Sigmoid colon (tissue), 7 donors: ENCODE data around the gene GPR27. TPM values are rescaled to one million over a fixed set of nuclear protein-coding genes. Genes with fewer than 3 reads are reported as not detected.

Experiments used
- DNase-seq: peaks from one replicate; pipeline ENCODE4 v3.0.0-alpha.2; 2019
- H3K27ac ChIP-seq, 4 donors: fragments of 200-600 bp; sonication (generic); one replicate each; pipeline ENCODE4 v1.5.1; 2016 to 2019; ENCODE audit warnings: mild to moderate bottlenecking in 1 of 4
- H3K27me3 ChIP-seq, 3 donors: fragments of 200-600 bp; sonication (generic); one replicate each; pipeline ENCODE4 v1.5.1; 2019; ENCODE audit warnings: mild to moderate bottlenecking in 1 of 3
- H3K36me3 ChIP-seq, 4 donors: fragments of 200-600 bp; sonication (generic); one replicate each; pipeline ENCODE4 v1.5.1; 2016 to 2019
- H3K4me1 ChIP-seq, 4 donors: fragments of 200-600 bp; sonication (generic); one replicate each; pipeline ENCODE4 v1.5.1; 2017 to 2019
- H3K4me3 ChIP-seq, 4 donors: fragments of 200-600 bp; sonication (generic); one replicate each; pipeline ENCODE4 v1.5.1; 2017 to 2019; ENCODE audit warnings: mild to moderate bottlenecking in 2 of 4, moderate library complexity in 1 of 4
- H3K9me3 ChIP-seq, 4 donors: fragments of 200-600 bp in 3 of 4; sonication (generic) in 3 of 4; one replicate each; pipeline versions ENCODE4 v1.5.1 to v1.6.1; 2013 to 2019
- CTCF ChIP-seq, 4 experiments: fragments of 450-650 bp in 3 of 4; fragments of 200-600 bp in 1 of 4; IDR thresholded peaks; one replicate each; pipeline ENCODE4 v1.5.1; 2016 to 2019; ENCODE audit warnings: antibody characterized with exemption in 4 of 4, mild to moderate bottlenecking in 3 of 4, moderate library complexity in 2 of 4
- EP300 ChIP-seq, 4 donors: sonication (generic); formaldehyde crosslinking; IDR thresholded peaks; one replicate each; pipeline ENCODE4 v1.6.1; 2017; ENCODE audit warnings: antibody characterized with exemption in 4 of 4
- POLR2A ChIP-seq, 2 donors: fragments of 450-650 bp; IDR thresholded peaks; one replicate each; pipeline ENCODE4 v1.6.1; 2016; ENCODE audit warnings: antibody characterized with exemption in 2 of 2, mild to moderate bottlenecking in 2 of 2, moderate library complexity in 2 of 2
- POLR2AphosphoS5 ChIP-seq, 4 donors: sonication (generic); formaldehyde crosslinking; IDR thresholded peaks; one replicate each; pipeline ENCODE4 v1.6.1; 2017; ENCODE audit warnings: antibody characterized with exemption in 4 of 4
- WGBS, 2 donors: extraction: QIAGEN DNeasy Blood & Tissue Kit; methylation state at CpG; one replicate each; pipeline ENCODE4 v1.1.7; 2013; 5-methylcytosine and 5-hydroxymethylcytosine counted together
- intact Hi-C: fragments of 100-400 bp; cut with DNase I; formaldehyde crosslinking; loops from one replicate; pipeline ENCODE4 v1.15.1; 2023
- polyA plus RNA-seq, 3 donors: library from polyadenylated mRNA; stranded (reverse); fragments of 200-250 nt; gene quantifications; one replicate each; pipeline ENCODE4 v1.2.3, GENCODE V29; 2013
- total RNA-seq, 4 donors: library from RNA; depleted of rRNA; stranded (reverse); fragments of >200 nt; gene quantifications; one replicate each; pipeline ENCODE4 v1.1.0, GENCODE V29; 2016
- donor health status: healthy with polysubstance abuse.
- donor health status: Bipolar disorder and iron deficiency.
- donor health status: healthy.

GPR27 gene
- total RNA-seq (1 to 10 TPM in 2 of 4 donors, under 1 TPM in 2; 0.33 to 1.4 (median 0.95) TPM), polyA plus RNA-seq (1 to 10 TPM in 1 of 3 donors, under 1 TPM in 1, not detected in 1; 0.60 to 1.4 TPM)

GRCh38 chr3:71753701-71754609, at the start of gene GPR27:
Gene GPR27 (plus strand): TSS chr3:71753855. CDS start chr3:71754050, 195 bp downstream.
- peak within 1 kb of the TSS; percentile 24 to 56 (median 52) for H3K4me3 ChIP-seq
- H3K27me3 ChIP-seq, result peaks cover 0 to 7% (median 0%) of the 10 kb centered on the region in 3 donors
- intact Hi-C loops, result no loop called here
- TF ChIP-seq EP300 (IDR thresholded peaks at IDR 0.05), result no peak
- TF ChIP-seq POLR2A (IDR thresholded peaks at IDR 0.05), result no peak
- TF ChIP-seq CTCF (IDR thresholded peaks at IDR 0.05), result no peak
- no peak for TF ChIP-seq POLR2AphosphoS5 (IDR thresholded peaks at IDR 0.05)
- no peaks in the 10 kb centered on the region for H3K9me3 ChIP-seq
- H3K4me1 ChIP-seq, result peaks cover 0 to 15% (median 6%) of the 10 kb centered on the region in 4 donors
- H3K36me3 ChIP-seq, result no peaks in the 10 kb centered on the region
- H3K27ac ChIP-seq, result peak within 1 kb of the TSS in 1 of 4 donors; percentile 38
- DNase-seq, result no peak
- 1% methylated on average over 131 of the region's 131 CpGs for WGBS, 2 donors

GRCh38 chr3:71704915-71705314, 48.7 kb upstream of the GPR27 start:
- TF ChIP-seq EP300 (IDR thresholded peaks at IDR 0.05), result no peak
- no peak for TF ChIP-seq POLR2AphosphoS5 (IDR thresholded peaks at IDR 0.05)
- TF ChIP-seq POLR2A (IDR thresholded peaks at IDR 0.05), result no peak
- no peak for TF ChIP-seq CTCF (IDR thresholded peaks at IDR 0.05)
- no peak overlapping the region for H3K27ac ChIP-seq
- no peaks in the 10 kb centered on the region for H3K4me1 ChIP-seq
- peaks cover 0 to 21% (median 0%) of the 10 kb centered on the region in 4 donors for H3K36me3 ChIP-seq
- no peaks in the 10 kb centered on the region for H3K9me3 ChIP-seq
- DNase-seq, result no peak
- H3K27me3 ChIP-seq, result no peaks in the 10 kb centered on the region
- intact Hi-C loops, result no loop called here
- H3K4me3 ChIP-seq, result no peak overlapping the region

- intact Hi-C loops, result no loop called here
- Histone ChIP-seq H3K27me3 (no peaks in the 10 kb centered on the region), H3K4me3 (no peak overlapping the region), H3K9me3 (no peaks in the 10 kb centered on the region), H3K27ac (no peak overlapping the region), H3K36me3 (peaks cover 0 to 25% (median 0%) of the 10 kb centered on the region in 4 donors), H3K4me1 (peaks cover 0 to 3% (median 1%) of the 10 kb centered on the region in 4 donors)
- 90 to 95% methylated on average over 5 of the region's 5 CpGs for WGBS, 2 donors
- TF ChIP-seq EP300 (IDR thresholded peaks at IDR 0.05) (no peak), POLR2AphosphoS5 (IDR thresholded peaks at IDR 0.05) (no peak)
- DNase-seq, result no peak
Observed at GRCh38 chr3:71705681-71706080, 48.0 kb upstream of the GPR27 start.

GRCh38 chr3:71707595-71707994, 46.1 kb upstream of the GPR27 start:
- DNase-seq, result no peak
- Histone ChIP-seq H3K9me3 (no peaks in the 10 kb centered on the region), H3K4me1 (peaks cover 0 to 9% (median 2%) of the 10 kb centered on the region in 4 donors), H3K4me3 (no peak overlapping the region), H3K27me3 (no peaks in the 10 kb centered on the region), H3K36me3 (peaks cover 0 to 25% (median 0%) of the 10 kb centered on the region in 4 donors), H3K27ac (no peak overlapping the region)
- 92% methylated on average over 5 of the region's 5 CpGs for WGBS, 2 donors
- TF ChIP-seq POLR2A (IDR thresholded peaks at IDR 0.05) (no peak), EP300 (IDR thresholded peaks at IDR 0.05) (no peak), POLR2AphosphoS5 (IDR thresholded peaks at IDR 0.05) (no peak), CTCF (IDR thresholded peaks at IDR 0.05) (no peak)
- intact Hi-C loops, result no loop called here

- Histone ChIP-seq H3K9me3 (no peaks in the 10 kb centered on the region), H3K27ac (no peak overlapping the region), H3K4me1 (peaks cover 0 to 9% (median 2%) of the 10 kb centered on the region in 4 donors), H3K4me3 (no peak overlapping the region), H3K27me3 (no peaks in the 10 kb centered on the region), H3K36me3 (peaks cover 0 to 25% (median 0%) of the 10 kb centered on the region in 4 donors)
- no peak for DNase-seq
- intact Hi-C loops, result no loop called here
- 85 to 86% methylated on average over 7 of the region's 7 CpGs for WGBS, 2 donors
- TF ChIP-seq EP300 (IDR thresholded peaks at IDR 0.05) (no peak), CTCF (IDR thresholded peaks at IDR 0.05) (no peak), POLR2AphosphoS5 (IDR thresholded peaks at IDR 0.05) (no peak), POLR2A (IDR thresholded peaks at IDR 0.05) (no peak)
Observed at GRCh38 chr3:71708476-71709105, 45.1 kb upstream of the GPR27 start.
